Small intestine (tissue), 7 donors: ENCODE results near the gene ERVV-1. TPM values are rescaled to one million over a fixed set of nuclear protein-coding genes. Genes with fewer than 3 reads are reported as not detected.
"Not testable (repeated sequence)": the region's sequence is repeated elsewhere in the genome, so short reads cannot be mapped to it uniquely, and the experiment has no call there.

ENCODE experiments used
- DNase-seq, 2 donors: peaks; one replicate each; pipeline versions ENCODE4 v3.0.0 to v3.0.0-alpha.2; 2013
- FAIRE-seq: peaks from 2 replicates; lab custom pipeline; 2012; peaks lifted over from hg19 to GRCh38; lab: Jason Lieb, UNC
- H3K27ac ChIP-seq, 3 donors: one replicate each; pipeline ENCODE4 v1.5.1; 2013; ENCODE audit warnings: low read length in 2 of 3, mild to moderate bottlenecking in 2 of 3, control low read depth in 1 of 3, inconsistent platforms in 1 of 3, low read depth in 1 of 3, moderate library complexity in 1 of 3
- H3K27me3 ChIP-seq, 3 donors: one replicate each; pipeline ENCODE4 v1.6.1; 2013; ENCODE audit warnings: low read length in 3 of 3, inconsistent platforms in 1 of 3; ENCODE audit not compliant: control insufficient read depth in 3 of 3, insufficient read depth in 3 of 3
- H3K36me3 ChIP-seq, 3 donors: one replicate each; pipeline ENCODE4 v1.6.1; 2013; ENCODE audit warnings: low read length in 3 of 3, inconsistent platforms in 1 of 3, low read depth in 1 of 3, mild to moderate bottlenecking in 1 of 3, moderate library complexity in 1 of 3; ENCODE audit not compliant: control insufficient read depth in 3 of 3, insufficient read depth in 2 of 3
- H3K4me1 ChIP-seq, 3 donors: one replicate each; pipeline ENCODE4 v1.6.1; 2013; ENCODE audit warnings: low read length in 2 of 3, inconsistent platforms in 1 of 3, low read depth in 1 of 3, mild to moderate bottlenecking in 1 of 3, moderate library complexity in 1 of 3; ENCODE audit not compliant: control insufficient read depth in 3 of 3, insufficient read depth in 2 of 3
- H3K4me3 ChIP-seq, 3 donors: one replicate each; pipeline ENCODE4 v1.5.1; 2013; ENCODE audit warnings: low read length in 3 of 3, control low read depth in 1 of 3, inconsistent platforms in 1 of 3, low read depth in 1 of 3, mild to moderate bottlenecking in 1 of 3, moderate library complexity in 1 of 3
- H3K9me3 ChIP-seq, 2 donors: one replicate each; pipeline ENCODE4 v1.6.1; 2013; ENCODE audit warnings: low read depth in 1 of 2, low read length in 1 of 2; ENCODE audit not compliant: control insufficient read depth in 2 of 2, insufficient read depth in 1 of 2
- WGBS, 3 donors: extraction: QIAGEN DNeasy Blood & Tissue Kit; methylation state at CpG; one replicate each; pipeline ENCODE4 v1.1.7; 2013; 5-methylcytosine and 5-hydroxymethylcytosine counted together
- polyA plus RNA-seq, 4 donors: library from polyadenylated mRNA; stranded (reverse) in 3 of 4; unstranded in 1 of 4; fragments of 200-250 nt in 3 of 4; fragments of 120-200 nt in 1 of 4; gene quantifications; one replicate each; pipeline versions ENCODE4 v1.2.1 to v1.2.3, GENCODE V29; 2013
- donor health status: healthy with polysubstance abuse.
- donor health status: control.
- donor health status: control.
- donor health status: Bipolar disorder and iron deficiency.
- donor health status: healthy.

The ERVV-1 gene
- polyA plus RNA-seq, 4 donors: not detected

DNA sequence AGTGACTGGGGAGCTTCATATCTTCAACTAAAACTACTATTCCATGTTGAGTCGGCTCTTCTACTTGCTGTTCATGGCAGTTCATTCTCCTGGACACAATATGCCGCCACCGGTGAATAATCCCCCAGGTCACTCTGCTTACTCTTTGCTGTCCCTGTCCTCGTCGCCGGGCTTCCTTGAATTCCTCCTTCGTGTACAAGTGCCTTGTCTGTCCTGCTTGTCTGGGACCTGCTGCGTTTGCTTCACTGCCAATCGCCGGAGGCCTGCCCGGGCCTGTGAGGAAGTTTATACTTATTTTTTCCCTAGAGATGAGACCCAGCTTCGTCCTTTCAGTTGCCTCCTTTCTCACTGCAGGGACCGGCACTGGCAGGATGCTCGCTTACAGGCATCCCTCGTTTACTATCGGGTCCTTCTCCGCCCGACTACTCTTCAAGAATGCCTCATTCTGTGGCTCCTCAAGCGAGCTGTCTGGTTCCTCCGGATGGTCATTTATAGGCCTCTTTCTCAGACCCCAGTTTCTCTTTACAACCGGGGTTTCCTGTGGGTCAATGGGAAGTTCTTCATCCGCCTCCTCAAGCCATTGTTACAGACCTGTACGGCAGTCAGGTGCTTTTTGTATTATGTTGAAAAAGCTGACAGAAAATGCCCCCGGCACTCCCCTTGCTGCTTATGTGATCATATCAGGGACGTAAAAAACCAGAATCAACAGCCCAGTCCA, 5.5 kb upstream of the ERVV-1 start:
- DNase-seq: no peak
- H3K27me3 ChIP-seq: no peaks in the 10 kb centered on the region
- H3K4me3 ChIP-seq: no peak overlapping the region
- no peak for FAIRE-seq
- no peaks in the 10 kb centered on the region for H3K36me3 ChIP-seq
- H3K9me3 ChIP-seq: peaks cover 0 to 28% of the 10 kb centered on the region in 2 donors
- 76 to 88% (median 85%) methylated on average over 25 of the region's 25 CpGs for WGBS, 3 donors
- no peaks in the 10 kb centered on the region for H3K4me1 ChIP-seq
- no peak overlapping the region for H3K27ac ChIP-seq

DNA sequence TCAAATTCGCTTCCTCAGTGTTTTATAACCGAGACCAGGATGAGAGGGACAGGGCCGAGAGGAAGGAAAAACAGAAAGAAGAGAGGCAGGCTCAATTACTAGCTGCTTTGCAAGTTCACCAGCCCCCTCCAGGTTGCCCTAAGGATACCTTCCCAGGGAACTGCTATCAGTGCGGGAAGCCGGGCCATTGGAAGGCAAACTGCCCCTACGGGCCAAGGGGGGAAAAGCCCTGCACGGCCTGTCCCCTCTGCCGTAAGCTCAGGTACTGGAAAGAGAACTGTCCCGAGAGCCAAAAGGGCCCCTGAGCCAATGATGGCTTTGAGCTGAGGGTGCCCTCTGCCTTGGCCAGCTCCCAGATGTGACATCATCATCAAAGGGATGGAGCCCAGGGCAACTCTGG, 3.2 kb upstream of the ERVV-1 start:
- H3K4me3 ChIP-seq: no peak overlapping the region
- FAIRE-seq: no peak
- no peak for DNase-seq
- WGBS, 3 donors: 52 to 69% (median 58%) methylated on average over 9 of the region's 9 CpGs
- H3K36me3 ChIP-seq: no peaks in the 10 kb centered on the region
- no peak overlapping the region for H3K27ac ChIP-seq
- H3K27me3 ChIP-seq: no peaks in the 10 kb centered on the region
- H3K4me1 ChIP-seq: no peaks in the 10 kb centered on the region
- peaks cover 0 to 27% of the 10 kb centered on the region in 2 donors for H3K9me3 ChIP-seq

DNA sequence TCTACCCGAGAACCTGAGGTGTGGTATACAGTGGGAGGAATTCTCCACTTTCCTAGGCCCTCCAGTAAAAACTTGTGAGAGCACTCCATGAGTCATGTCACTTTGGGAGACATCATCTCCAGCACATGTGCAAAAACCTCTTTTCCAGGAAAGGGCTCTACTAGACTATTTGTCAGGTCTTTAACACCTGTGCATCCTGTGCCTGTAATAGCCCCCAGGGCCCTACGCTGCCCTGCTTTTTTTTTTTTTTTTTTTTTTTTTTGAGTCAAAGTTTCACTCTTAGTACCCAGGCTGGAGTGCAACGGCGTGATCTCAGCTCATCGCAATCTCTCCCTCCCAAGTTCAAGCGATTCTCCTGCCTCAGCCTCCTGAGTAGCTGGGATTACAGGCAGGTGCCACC, 1.7 kb upstream of the ERVV-1 start:
- Histone ChIP-seq H3K4me3 (no peak overlapping the region), H3K27me3 (no peaks in the 10 kb centered on the region), H3K4me1 (no peaks in the 10 kb centered on the region), H3K36me3 (no peaks in the 10 kb centered on the region), H3K9me3 (peaks cover 0 to 31% of the 10 kb centered on the region in 2 donors), H3K27ac (no peak overlapping the region)
- 78 to 90% (median 82%) methylated on average over 6 of the region's 6 CpGs for WGBS, 3 donors
- FAIRE-seq: no peak
- no peak for DNase-seq

DNA sequence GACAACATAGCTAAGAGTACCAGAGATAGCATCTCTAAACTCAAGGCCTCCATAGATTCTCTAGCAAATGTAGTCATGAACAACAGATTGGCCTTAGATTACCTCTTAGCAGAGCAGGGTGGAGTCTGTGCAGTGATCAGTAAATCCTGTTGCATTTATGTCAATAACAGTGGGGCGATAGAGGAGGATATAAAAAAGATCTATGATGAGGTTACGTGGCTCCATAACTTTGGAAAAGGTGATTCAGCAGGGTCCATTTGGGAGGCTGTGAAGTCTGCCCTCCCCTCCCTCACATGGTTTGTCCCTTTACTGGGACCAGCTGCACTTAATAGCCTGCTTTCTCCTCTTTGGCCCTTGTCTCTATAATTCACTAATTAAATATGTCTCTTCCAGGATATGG, 1.4 kb downstream of the ERVV-1 start:
- Histone ChIP-seq H3K4me3 (no peak overlapping the region), H3K27me3 (no peaks in the 10 kb centered on the region), H3K4me1 (no peaks in the 10 kb centered on the region), H3K9me3 (peaks cover 2 to 15% of the 10 kb centered on the region in 2 donors), H3K36me3 (no peaks in the 10 kb centered on the region), H3K27ac (no peak overlapping the region)
- DNase-seq (no peak), FAIRE-seq (no peak)
- 93 to 96% (median 93%) methylated on average over 2 of the region's 2 CpGs for WGBS, 3 donors

DNA sequence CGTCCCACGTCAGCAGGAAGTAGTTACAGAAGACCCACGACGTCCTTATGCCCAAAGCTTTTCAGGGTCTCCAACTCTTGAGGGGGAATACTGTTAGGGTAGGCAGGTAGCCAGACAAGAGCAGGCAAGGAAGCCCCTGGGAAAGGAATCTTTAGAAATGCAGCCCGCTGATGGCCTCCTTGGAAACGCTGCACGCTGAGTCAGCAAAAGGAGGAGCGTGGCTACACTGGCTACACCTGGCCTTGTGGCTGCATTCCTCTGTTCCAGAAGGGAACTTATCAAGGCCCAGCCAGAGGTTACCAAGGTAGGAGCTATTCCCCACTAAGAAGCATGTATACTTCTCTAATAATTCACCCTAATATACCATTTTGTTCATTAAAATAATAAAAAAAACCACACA, 2.0 kb downstream of the ERVV-1 start:
- WGBS, 3 donors: 85 to 93% (median 90%) methylated on average over 8 of the region's 8 CpGs
- DNase-seq (no peak), FAIRE-seq (no peak)
- no peaks in the 10 kb centered on the region for H3K27me3 ChIP-seq
- H3K4me1 ChIP-seq: no peaks in the 10 kb centered on the region
- H3K36me3 ChIP-seq: no peaks in the 10 kb centered on the region
- no peak overlapping the region for H3K4me3 ChIP-seq
- H3K9me3 ChIP-seq: peaks cover 2 to 10% of the 10 kb centered on the region in 2 donors
- no peak overlapping the region for H3K27ac ChIP-seq

DNA sequence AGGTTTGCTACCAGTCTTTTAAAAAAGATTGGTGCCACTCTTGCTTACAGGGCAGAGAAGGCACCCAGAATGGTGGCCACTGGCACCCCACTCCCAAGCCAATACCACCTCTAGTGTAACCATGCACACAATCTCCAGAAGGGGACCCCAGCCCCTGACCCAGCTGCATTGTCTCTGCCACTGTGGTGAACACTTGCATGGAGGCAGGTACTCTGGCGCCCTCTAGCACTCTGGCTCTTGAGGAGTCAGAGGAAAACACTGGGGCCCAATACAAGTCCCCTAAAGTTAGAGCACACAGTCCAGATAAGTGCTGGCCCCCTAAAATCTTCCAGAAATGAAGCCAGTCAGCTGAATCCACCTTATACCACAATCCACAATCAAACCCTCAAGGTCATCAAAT, 6.0 kb downstream of the ERVV-1 start:
- H3K4me1 ChIP-seq: no peaks in the 10 kb centered on the region
- H3K27me3 ChIP-seq: no peaks in the 10 kb centered on the region
- 21 to 39% (median 26%) methylated on average over 1 of the region's 1 CpG for WGBS, 3 donors
- no peak overlapping the region for H3K27ac ChIP-seq
- H3K36me3 ChIP-seq: no peaks in the 10 kb centered on the region
- H3K4me3 ChIP-seq: no peak overlapping the region
- H3K9me3 ChIP-seq: peaks cover 4 to 10% of the 10 kb centered on the region in 2 donors
- FAIRE-seq (no peak), DNase-seq (no peak)

DNA sequence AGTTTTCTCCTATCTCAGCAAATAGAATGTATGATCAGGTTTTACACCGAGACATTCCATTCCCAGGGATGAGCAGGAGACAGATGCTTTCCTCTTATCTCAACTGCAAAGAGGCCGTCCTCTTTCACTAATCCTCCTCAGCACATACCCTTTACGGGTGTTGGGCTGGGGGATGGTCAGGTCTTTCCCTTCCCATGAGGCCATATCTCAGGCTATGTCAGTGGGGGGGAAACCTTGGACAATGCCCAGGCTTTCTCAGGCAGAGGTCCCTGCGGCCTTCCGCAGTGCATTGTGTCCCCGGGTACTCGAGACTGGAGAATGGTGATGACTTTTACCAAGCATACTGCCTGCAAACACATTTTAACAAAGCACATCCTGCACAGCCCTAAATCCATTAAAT, 14.6 kb downstream of the ERVV-1 start:
- not testable (repeated sequence) for H3K27ac ChIP-seq, DNase-seq, H3K4me1 ChIP-seq, H3K4me3 ChIP-seq, H3K9me3 ChIP-seq, H3K27me3 ChIP-seq, FAIRE-seq, H3K36me3 ChIP-seq
- WGBS, 3 donors: 41 to 54% (median 43%) methylated on average over 6 to 7 of the region's 7 CpGs

DNA sequence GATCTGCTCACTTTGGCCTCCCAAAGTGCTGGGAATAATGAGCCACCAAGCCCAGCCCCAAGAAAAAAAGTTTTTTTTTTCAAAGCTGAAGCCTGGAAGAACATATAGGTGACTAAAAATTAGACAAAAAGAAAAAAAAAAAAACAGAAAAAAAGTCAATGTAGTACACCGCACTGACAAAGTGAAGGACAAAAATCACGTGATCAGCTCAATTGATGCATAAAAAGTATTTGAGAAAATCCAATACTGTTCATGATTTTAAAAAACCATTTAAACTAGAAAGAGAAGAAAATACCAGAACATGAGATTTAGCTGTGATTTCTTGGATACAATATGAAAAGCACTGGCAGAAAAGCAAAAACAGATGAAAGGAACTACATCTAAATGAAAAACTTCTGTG, 20.3 kb downstream of the ERVV-1 start:
- Histone ChIP-seq H3K9me3 (peaks cover 0 to 23% of the 10 kb centered on the region in 2 donors), H3K4me1 (no peaks in the 10 kb centered on the region), H3K27me3 (peaks cover 0 to 2% (median 0%) of the 10 kb centered on the region in 3 donors), H3K27ac (no peak overlapping the region), H3K4me3 (no peak overlapping the region), H3K36me3 (no peaks in the 10 kb centered on the region)
- FAIRE-seq: no peak
- WGBS, 3 donors: 90 to 94% (median 93%) methylated on average over 2 of the region's 2 CpGs
- no peak for DNase-seq
